ENCODE results near the gene AHSG. TPM values are rescaled to one million over a fixed set of nuclear protein-coding genes. Genes with fewer than 3 reads are reported as not detected.

The AHSG gene
- total RNA-seq, 1 experiment from 2014 or later: 1.6 TPM

GRCh38 chr3:186566772-186567071, 46.1 kb upstream of the AHSG start:
- ChIA-PET CTCF (interaction anchor here (1.0 to 3.4 kb wide), 2 partner anchors 26 to 50 kb away, joined by 5 to 12 read pairs; no protein-coding TSS in a partner anchor), POLR2A (interaction anchor here (1.3 kb wide), 1 partner anchor 24 kb away, joined by 3 read pairs; no protein-coding TSS in a partner anchor), RAD21 (ENCODE audit: low non-redundant PET in 1 of 2, low total read pairs in 2 of 2, uncharacterized antibody in 2 of 2, unreplicated experiment in 2 of 2) (no interaction called here)
- Histone ChIP-seq H3K4me2 (ENCODE audit: low read length) (peak overlapping the region; percentile 93), H3K9me2 (ENCODE audit: insufficient read depth) (no peaks in the 10 kb centered on the region), H4K20me1 (ENCODE audit: insufficient read depth) (no peaks in the 10 kb centered on the region), H3K4me1 (ENCODE audit: control insufficient read depth in 1 of 2, insufficient read depth in 2 of 2, low read length in 2 of 2) (peaks cover 11 to 30% of the 10 kb centered on the region in 2 experiments), H3K4me3 (replicated peaks in 1 of 2; ENCODE audit: low read depth in 1 of 2, low read length in 2 of 2) (peak overlapping the region; percentile 91 to 95), H3K27me3 (ENCODE audit: insufficient read depth, low read length) (no peaks in the 10 kb centered on the region), H3K27ac (ENCODE audit: low read depth, low read length) (peak overlapping the region; percentile 71), H3K36me3 (ENCODE audit: control insufficient read depth in 1 of 2, insufficient read depth in 2 of 2, low read length in 2 of 2) (peaks cover 3 to 14% of the 10 kb centered on the region in 2 experiments; a peak in 2 of 4 replicates), H2AFZ (ENCODE audit: low read depth, low read length, poor library complexity, severe bottlenecking) (peak overlapping the region; percentile 53), H3K9ac (ENCODE audit: low read length) (peak overlapping the region; percentile 90), H3K9me3 (ENCODE audit: control insufficient read depth in 1 of 2, insufficient read depth in 1 of 2, low read depth in 1 of 2, low read length in 2 of 2) (no peaks in the 10 kb centered on the region), H3K79me2 (ENCODE audit: insufficient read depth, low read length) (peaks cover 74% of the 10 kb centered on the region)
- intact Hi-C loops (cut with micrococcal nuclease): loop anchor here (5.0 kb wide), 1 partner anchor 241 kb away; the partner anchor contains the start of gene RFC4
- ATAC-seq (no peak), DNase-seq (ENCODE audit: low read depth, low spot score) (no peak)
- no TSS peak for BruUV-seq (replicated peaks)
- TF ChIP-seq CEBPB (IDR thresholded peaks at IDR 0.05; ENCODE audit: low read depth): no peak
- TF ChIP-seq REST (IDR thresholded peaks at IDR 0.05; ENCODE audit: low read depth): no peak
- no peak for TF ChIP-seq CTCF (IDR thresholded peaks at IDR 0.05 in 2 of 3, conservative IDR thresholded peaks at IDR 0.05 in 1 of 3; ENCODE audit: borderline replicate concordance in 1 of 3, insufficient read depth in 1 of 3, low read depth in 2 of 3, low read length in 2 of 3)
- TF ChIP-seq EZH2phosphoT487 (IDR thresholded peaks at IDR 0.05; ENCODE audit: borderline replicate concordance): no peak
- TF ChIP-seq RAD21 (IDR thresholded peaks at IDR 0.05; ENCODE audit: low read depth): no peak
- TF ChIP-seq ELF1 (IDR thresholded peaks at IDR 0.05; ENCODE audit: borderline replicate concordance, low read depth): no peak
- TF ChIP-seq MAX (IDR thresholded peaks at IDR 0.05): no peak
- TF ChIP-seq ATF3 (IDR thresholded peaks at IDR 0.05): no peak
- no peak for TF ChIP-seq SIN3A (IDR thresholded peaks at IDR 0.05; ENCODE audit: low read depth)
- TF ChIP-seq POLR2AphosphoS5 (IDR thresholded peaks at IDR 0.05; ENCODE audit: low read depth, low read length): no peak
- TF ChIP-seq TCF7L2 (IDR thresholded peaks at IDR 0.05; ENCODE audit: borderline replicate concordance, extremely low read depth, insufficient read depth, insufficient read length): no peak
- no peak for TF ChIP-seq FOSL1 (IDR thresholded peaks at IDR 0.05; ENCODE audit: low read depth)
- TF ChIP-seq SP1 (IDR thresholded peaks at IDR 0.05; ENCODE audit: low read depth): no peak
- no peak for TF ChIP-seq EGR1 (IDR thresholded peaks at IDR 0.05; ENCODE audit: low read depth)
- TF ChIP-seq JUND (IDR thresholded peaks at IDR 0.05): no peak
- TF ChIP-seq ZNF274 (IDR thresholded peaks at IDR 0.05; ENCODE audit: low read depth, low read length): no peak
- no peak for TF ChIP-seq ZFX (IDR thresholded peaks at IDR 0.05)
- no peak for TF ChIP-seq EZH2 (IDR thresholded peaks at IDR 0.05)

All from HCT116 (cell line).